ENCODE measurements around the gene SMPD1.

Gene SMPD1

GRCh38 chr11:6389905-6390717 is at the start of gene SMPD1:
TSS of gene SMPD1 (plus strand) at chr11:6390474. CDS start at chr11:6390599, 125 bp downstream.
- peak; percentile 95 for DNase-seq

GRCh38 chr11:6345366-6345765 is 44.9 kb upstream of the SMPD1 start:
- no peak for DNase-seq

GRCh38 chr11:6350043-6350442 is 40.2 kb upstream of the SMPD1 start:
- DNase-seq: no peak

GRCh38 chr11:6350486-6350885 is 39.8 kb upstream of the SMPD1 start:
- DNase-seq: no peak

GRCh38 chr11:6351782-6352382 is 38.4 kb upstream of the SMPD1 start:
- peak; percentile 54 for DNase-seq

GRCh38 chr11:6353367-6353987 is 36.8 kb upstream of the SMPD1 start:
- peak; percentile 81 for DNase-seq

GRCh38 chr11:6354651-6355485 is 35.4 kb upstream of the SMPD1 start:
- no peak for DNase-seq

GRCh38 chr11:6356503-6357055 is 33.7 kb upstream of the SMPD1 start:
- no peak for DNase-seq

GRCh38 chr11:6357222-6357621 is 33.1 kb upstream of the SMPD1 start:
- DNase-seq: no peak

- no peak for DNase-seq
These were observed 30.1 kb upstream of the SMPD1 start for GRCh38 chr11:6360183-6360582.

- DNase-seq: no peak
These were observed 27.9 kb upstream of the SMPD1 start for GRCh38 chr11:6362185-6362872.

GRCh38 chr11:6362873-6363678 is 27.2 kb upstream of the SMPD1 start:
- peak; percentile 90 for DNase-seq

GRCh38 chr11:6365659-6366058 is 24.6 kb upstream of the SMPD1 start:
- DNase-seq: no peak

GRCh38 chr11:6371825-6372224 is 18.4 kb upstream of the SMPD1 start:
- no peak for DNase-seq

GRCh38 chr11:6377902-6378639 is 12.2 kb upstream of the SMPD1 start:
- DNase-seq: no peak

GRCh38 chr11:6378640-6378989 is 11.7 kb upstream of the SMPD1 start:
- DNase-seq: no peak

- DNase-seq: no peak
These were observed 5.1 kb upstream of the SMPD1 start for GRCh38 chr11:6385046-6385777.

GRCh38 chr11:6387811-6388599 is 2.3 kb upstream of the SMPD1 start:
- DNase-seq: no peak

- no peak for DNase-seq
These were observed 1.5 kb upstream of the SMPD1 start for GRCh38 chr11:6388748-6389147.
